Right ventricle myocardium superior (tissue), 1 donor: ENCODE data around the gene KCNIP1. TPM values are rescaled to one million over a fixed set of nuclear protein-coding genes. Genes with fewer than 3 reads are reported as not detected.

Source experiments
- ATAC-seq: fragments of 200-7000 bp; cut with Tn5 transposase; one replicate; pipeline ENCODE4 v1.9.1; 2020; ENCODE audit warnings: mild to moderate bottlenecking; ENCODE audit not compliant: poor library complexity
- DNase-seq: peaks from one replicate; pipeline ENCODE4 v3.0.0-alpha.2; 2020
- intact Hi-C: fragments of 100-400 bp; cut with DNase I; formaldehyde crosslinking; loops from one replicate; pipeline ENCODE4 v1.11.2; 2022
- long read RNA-seq: library from polyadenylated mRNA; unstranded; transcript quantifications from one replicate; pipeline ENCODE4 v2.0.0, GENCODE V29; 2021
- total RNA-seq: library from RNA; stranded (reverse); fragmentation: NEBNext Ultra II Directional; extraction: Animal tissue kit (Norgen Biotek cat#: 25700); gene quantifications from one replicate; pipeline ENCODE4 v1.2.1, GENCODE V29; 2021
- donor health status: DM: no; HTN: yes; CAD: no; lungs with severe emphysema.

The KCNIP1 gene
- not detected for total RNA-seq
- long read RNA-seq, partial matches to known transcripts = 0 of 2 reads
- long read RNA-seq, other reads (novel, unspliced or antisense) = 2 of 2 reads

DNA sequence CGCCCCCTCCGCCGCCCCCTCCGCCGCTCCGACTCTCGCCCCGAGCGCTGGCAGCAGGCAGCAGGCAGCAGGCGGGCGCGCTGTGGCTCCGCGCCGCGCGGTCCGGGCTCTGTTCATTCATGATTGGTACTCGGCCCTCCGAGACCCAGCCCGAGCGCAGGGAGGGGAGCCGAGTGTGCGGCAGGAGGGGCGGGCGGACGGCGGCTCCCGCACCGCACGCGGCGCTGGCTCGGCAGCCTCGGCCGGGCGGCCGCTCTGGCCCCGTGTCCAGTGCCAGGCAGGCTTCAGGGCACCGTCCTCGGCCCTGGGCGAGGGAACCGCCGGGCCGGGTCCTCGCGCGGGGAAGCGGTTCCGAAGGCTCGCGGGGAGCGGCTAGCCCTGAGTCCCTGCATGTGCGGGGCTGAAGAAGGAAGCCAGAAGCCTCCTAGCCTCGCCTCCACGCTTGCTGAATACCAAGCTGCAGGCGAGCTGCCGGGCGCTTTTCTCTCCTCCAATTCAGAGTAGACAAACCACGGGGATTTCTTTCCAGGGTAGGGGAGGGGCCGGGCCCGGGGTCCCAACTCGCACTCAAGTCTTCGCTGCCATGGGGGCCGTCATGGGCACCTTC, at the start of gene KCNIP1:
TSS of gene KCNIP1 (plus strand) at position 31 of the 607 bp plus-strand sequence.
- DNase-seq (peak; percentile 49), ATAC-seq (peak; percentile 71)
- intact Hi-C loops = no loop called here

DNA sequence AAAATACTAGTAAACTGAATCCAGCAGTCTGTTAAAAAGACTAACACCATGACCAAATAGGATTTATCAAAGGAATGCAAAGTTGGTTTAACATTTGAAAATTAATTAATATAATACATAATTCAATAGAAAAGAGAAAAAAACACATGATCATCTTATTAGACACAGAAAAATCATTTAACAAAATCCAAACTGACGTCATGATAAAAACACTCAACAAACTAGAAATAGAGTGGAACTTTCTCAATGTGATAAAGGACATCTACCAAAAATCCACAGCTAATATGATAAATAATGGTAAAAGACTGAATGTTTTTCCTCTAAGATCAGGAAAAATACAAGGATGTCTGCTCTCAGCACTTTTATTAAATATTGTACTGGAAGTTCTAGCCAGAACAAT, 40.4 kb upstream of the KCNIP1 start:
- ATAC-seq = no peak
- intact Hi-C loops = no loop called here

DNA sequence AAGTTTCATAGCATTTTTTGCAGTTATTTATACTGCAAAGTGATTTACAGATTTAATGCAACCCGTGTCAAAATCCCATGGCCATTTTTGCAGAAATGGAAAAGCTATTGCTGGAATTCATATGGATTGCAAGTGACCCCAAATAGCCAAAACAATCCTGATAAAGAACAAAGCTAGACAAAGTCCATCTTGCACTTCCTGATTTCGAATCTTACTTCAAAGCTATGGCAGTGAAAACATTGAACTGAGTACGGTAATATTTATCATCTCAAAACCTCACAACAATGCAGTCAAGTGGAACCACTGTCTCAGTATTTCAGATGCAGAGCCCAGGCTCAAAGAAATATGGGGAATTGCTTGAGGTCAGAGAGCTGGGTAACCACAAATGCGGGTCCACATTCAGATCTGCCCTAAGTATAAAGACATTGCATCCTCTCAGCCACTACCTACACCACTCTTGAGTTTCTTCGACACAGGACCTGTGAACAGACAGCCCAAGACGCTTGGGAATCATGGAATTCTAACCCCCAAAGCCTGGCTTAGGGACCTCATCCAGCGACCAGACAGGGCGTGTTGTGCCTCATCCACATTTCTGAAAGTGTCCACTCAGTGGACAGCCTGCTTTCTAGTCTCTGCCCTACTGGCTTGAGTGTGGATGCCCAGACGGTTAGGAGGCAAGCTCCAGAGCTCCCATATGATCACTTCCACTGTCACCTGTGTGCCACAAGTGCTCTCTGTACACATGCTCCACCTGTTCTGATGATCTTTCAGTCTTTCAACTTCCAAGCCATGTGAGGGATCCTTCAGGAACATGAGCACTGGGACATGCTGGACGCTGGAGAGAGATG, 39.3 kb upstream of the KCNIP1 start:
- DNase-seq (no peak), ATAC-seq (no peak)

More for the DNA sequence above, 40.4 kb upstream of the KCNIP1 start:
- no peak for DNase-seq

DNA sequence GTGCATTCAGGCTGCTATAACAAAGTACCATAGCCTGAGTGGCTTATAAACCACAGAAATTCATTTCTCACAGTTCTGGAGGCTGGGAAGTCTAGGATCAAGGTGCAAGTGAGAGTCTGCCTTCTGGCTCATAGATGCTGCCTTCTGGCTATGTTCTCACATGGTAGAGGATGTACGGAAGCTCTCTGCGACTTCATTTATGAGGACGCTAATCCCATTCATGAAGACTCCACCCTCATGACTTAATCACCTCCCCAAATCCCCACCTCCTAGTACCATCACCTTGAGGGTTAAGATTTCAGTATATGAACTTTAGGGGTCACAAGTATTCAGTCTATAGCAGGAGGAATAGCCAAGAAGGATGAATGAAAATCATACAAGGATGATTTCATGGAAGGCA, 37.3 kb upstream of the KCNIP1 start:
- ATAC-seq (no peak), DNase-seq (no peak)
- intact Hi-C loops = no loop called here

More for the DNA sequence above, 39.3 kb upstream of the KCNIP1 start:
- intact Hi-C loops = no loop called here

DNA sequence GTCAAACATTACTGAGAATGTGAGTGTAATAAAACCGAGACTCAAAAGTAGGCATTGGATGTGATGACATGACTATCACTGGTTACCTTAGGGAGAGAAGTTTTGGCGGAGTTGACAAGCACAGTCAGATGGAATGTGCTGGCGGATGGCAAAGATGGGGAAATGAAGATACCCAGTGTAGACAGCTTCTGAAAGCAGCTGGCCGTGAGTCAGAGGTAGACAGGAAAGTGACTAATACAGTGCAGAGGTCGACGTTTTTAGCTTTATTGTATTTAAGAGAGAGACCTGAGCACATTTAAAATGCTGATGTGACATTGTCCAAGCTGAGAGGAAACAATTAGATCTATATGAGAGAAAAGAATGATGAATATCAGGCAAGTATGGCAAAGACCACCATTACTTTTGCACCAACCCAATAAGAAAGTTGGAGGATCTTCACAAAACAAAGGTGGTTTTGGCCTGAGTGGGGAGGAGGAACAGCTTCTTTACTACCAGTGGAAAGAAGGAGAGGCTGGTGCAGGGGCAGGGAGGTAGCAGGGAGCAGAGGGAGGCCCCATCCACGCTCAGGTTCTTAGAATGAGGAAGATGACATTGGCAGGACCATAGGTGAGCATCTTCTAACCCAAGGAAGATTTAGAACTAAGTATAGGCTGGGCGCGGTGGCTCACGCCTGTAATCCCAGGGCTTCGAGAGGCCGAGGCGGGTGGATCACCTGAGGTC, 36.7 kb upstream of the KCNIP1 start:
- DNase-seq (no peak), ATAC-seq (no peak)
- intact Hi-C loops = no loop called here

DNA sequence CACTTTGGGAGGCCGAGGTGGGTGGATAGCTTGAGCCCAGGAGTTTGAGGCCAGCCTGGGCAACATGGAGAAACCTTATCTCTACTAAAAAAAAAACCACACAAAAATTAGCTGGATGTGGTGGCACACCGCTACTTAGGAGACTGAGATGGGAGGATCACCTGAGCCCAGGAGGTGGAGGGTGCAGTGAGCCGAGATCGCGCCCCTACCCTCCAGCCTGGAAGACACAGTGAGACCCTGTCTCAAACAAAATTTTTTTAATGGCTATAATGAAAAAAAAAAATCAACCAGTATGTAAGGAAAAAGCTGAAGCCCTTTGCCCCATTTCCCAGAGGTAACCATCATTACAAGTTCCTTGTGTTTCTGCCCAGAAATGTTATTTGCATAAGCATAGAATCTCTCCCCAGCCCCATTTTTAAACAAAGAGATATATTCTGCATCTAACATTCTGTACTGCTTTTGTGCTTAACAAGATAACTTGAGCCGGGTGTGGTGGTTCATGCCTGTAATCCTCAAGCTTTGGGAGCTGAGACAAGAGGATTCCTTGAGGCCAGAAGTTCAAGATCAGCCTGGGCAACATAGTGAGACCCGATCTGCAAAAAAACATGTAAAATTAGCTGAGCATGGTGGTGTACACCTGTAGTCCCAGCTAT, 35.1 kb upstream of the KCNIP1 start:
- intact Hi-C loops = no loop called here
- DNase-seq (no peak), ATAC-seq (no peak)

DNA sequence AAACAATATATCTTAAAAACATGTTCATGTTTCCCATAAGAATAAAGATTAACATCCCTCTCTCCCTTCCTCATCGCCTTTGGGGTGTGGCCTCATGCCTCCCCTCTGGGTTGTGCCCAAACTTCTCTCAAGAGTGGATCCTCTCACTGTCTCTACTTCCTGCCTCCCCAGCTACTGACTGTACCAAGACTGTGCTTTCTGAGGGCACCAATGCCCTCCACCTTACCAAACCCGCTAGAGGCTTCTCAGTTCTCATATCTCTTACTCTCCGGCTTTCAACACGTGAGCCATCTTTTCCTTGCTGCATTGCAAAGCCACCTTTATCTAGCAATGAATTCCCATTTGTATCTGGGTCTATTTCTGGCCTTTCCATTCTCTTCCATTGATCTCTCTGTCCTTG, 34.4 kb upstream of the KCNIP1 start:
- DNase-seq (no peak), ATAC-seq (no peak)
- intact Hi-C loops = no loop called here

DNA sequence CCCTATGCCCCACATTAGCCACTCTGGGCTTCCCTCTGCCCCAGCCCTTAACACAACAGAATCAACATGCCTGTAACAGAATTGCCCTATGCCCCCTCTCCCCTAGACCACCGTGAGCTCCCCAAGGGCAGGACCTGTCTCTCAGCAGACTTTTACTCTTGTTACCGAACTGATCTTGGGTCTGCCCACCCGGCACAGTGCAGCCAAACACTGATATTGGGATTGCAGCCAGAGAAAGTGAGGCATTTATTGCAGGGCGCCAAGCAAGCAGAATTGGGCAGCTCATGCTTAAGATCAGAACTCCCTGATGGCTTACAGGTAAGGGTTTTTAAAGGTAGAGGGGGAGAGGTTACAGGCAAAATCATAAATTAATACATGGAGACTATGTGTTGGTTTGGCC, 33.5 kb upstream of the KCNIP1 start:
- intact Hi-C loops = no loop called here
- ATAC-seq (no peak), DNase-seq (no peak)

DNA sequence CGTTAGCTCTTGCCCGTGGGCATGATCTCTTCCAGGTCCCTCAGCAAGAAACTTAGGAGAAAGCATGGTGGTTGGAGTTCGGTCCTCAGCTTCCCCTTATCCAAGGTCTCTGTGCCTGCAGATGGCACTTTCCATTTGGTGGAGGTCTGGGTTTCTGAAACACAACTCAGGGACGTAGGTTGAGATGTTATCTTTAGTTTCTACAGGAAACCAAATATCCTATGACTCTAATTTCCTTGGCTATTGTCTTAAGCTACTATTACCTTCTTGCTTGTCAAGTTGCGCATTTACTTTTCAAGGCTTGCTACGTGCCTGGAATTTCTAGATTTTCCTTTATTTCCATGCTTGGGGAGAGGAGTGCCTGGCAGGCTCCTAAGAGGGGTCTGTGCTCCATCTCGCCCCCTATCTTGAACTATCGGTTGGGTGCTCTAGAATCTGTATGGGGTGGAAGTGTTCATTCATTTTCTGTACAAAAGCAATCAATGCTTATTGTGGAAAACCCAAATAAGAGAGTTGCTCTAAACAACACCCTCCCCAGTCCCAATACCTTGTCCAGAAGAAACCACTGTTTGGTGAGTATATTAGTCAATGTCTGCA, 32.9 kb upstream of the KCNIP1 start:
- DNase-seq (no peak), ATAC-seq (no peak)
- intact Hi-C loops = no loop called here

DNA sequence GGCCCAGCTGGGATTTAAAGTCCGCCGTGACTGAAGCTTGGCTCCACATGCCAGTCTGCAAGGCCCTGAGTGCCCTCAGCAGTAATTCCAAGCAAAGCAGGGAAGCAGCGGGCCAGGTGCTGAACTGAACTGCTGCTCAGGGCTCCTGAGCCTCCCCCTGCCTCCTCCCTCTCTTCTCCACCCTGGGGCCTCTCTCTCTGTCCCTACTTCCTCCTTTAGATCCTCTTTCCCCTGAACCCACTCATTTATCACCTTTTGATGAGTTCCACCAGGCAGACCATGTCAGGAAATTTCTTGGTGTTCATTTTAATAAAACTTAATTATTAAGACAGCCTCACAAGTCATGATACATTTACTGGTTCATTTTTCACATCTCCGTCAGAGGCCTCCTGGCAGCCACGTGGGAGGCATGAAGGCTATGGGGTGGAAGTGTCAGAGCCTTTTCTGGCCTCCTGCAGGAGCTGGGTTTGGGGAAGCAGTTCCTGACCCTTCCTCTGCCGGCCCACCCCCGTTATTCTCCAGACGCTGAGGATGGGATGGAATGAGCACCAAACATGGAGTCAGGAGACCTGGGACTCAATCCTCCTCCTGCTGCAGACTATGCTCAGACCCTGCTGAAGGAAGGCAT, 32.2 kb upstream of the KCNIP1 start:
- no peak for ATAC-seq
- intact Hi-C loops = no loop called here

DNA sequence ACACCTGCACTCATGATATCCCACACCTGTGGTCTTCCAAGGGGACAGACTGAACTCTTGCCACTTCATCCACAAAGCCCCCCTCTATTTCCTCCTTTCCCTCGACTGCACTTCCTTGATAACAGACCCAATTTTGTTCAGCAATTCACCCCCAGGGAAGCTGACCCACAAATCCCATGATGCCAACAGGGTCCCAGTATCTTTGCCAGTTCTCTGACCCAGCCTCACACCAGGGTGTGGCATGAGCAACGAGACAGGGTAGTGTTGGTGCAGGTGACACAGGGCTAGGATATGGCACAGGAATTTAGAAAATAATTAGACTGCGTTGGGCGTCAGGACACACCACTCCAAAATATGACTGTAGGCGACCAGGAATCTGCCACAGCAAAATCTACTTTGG, 30.2 kb upstream of the KCNIP1 start:
- DNase-seq (no peak), ATAC-seq (no peak)
- intact Hi-C loops = no loop called here

More for the DNA sequence above, 32.2 kb upstream of the KCNIP1 start:
- no peak for DNase-seq

DNA sequence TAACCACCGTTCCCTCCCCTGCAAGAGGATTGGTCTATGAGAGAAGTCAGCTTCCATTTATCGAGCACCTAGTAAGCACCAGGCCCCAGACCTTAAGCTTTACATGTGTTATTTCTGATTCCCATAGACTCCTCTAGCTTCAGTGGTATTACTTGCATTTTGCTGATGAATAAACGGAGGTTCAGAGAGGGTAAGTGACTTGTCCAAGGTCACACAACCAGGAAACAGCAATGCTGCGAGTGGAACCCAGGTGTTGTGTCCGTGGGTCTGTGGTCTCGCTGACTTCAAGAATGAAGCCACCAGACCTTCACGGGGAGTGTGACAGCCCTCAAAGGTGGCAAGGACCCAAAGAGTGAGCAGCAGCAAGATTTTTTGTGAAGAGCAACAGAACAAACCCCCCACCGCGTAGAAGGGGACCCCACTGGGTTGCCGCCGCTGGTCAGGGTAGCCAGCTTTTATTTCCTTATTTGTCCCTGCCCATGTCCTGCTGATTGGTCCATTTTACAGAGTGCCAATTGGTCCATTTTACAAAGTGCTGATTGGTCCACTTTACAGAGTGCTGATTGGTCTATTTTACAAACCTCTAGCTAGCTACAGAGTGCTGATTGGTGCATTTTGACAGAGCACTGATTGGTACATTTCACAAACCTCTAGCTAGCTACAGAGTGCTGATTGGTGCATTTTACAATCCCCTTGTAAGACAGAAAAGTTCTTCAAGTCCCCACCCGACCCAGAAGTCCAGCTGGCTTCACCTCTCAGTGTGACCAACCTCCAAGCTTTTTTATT, 29.1 kb upstream of the KCNIP1 start:
- intact Hi-C loops = no loop called here
- ATAC-seq = no peak
- DNase-seq = no peak

DNA sequence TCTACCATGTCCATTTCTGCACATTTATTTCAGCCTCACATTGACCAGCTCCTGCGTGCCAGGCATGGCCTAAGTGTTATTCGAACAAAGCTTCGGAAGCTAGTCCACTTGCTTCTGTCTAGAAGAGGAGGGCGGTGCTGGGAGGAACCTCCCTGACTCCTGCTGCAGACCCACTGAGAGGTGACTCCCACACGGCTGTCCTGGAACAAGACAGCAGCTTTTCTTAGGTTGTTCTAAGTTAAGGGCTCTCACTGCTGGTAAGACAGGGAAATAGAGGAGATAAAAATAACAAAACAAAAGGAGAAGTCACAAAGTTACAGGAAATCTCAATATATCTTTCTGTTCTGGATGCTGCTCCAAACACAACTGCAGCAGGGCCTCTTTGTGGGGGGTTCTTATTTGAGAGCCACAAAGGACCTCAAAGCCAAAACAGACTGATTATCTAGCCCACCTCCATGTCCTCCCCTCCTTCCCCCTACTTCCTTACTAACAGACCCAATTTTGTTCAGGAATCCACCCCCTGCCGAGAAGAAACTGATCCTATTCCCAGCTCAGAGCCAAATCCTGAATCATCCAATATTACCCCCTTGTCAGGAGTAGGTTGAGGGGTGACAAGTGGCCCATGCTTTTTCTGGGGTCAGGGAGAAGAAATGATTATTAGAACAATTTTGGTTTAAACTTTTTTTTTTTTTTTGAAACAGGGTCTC, 28.4 kb upstream of the KCNIP1 start:
- ATAC-seq (no peak), DNase-seq (no peak)
- intact Hi-C loops = no loop called here

DNA sequence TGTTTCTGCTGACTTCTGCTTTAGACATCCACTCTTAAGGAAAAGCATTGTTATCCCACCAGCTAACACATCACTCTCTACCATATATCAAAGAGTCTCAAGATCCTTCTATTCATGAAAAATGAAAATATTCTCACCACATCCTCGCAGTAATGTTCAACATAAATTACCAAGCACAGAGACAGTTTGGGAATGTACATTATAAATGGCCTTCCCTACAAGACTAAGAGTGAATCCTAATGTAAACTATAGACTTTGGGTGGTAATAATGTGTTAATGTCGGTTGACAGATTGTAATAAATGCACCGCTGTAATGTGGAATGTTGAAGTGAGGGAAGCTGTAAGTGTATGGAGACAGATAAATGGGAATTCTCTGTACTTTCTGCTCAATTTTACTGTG, 27.1 kb upstream of the KCNIP1 start:
- intact Hi-C loops = no loop called here
- ATAC-seq (no peak), DNase-seq (no peak)

DNA sequence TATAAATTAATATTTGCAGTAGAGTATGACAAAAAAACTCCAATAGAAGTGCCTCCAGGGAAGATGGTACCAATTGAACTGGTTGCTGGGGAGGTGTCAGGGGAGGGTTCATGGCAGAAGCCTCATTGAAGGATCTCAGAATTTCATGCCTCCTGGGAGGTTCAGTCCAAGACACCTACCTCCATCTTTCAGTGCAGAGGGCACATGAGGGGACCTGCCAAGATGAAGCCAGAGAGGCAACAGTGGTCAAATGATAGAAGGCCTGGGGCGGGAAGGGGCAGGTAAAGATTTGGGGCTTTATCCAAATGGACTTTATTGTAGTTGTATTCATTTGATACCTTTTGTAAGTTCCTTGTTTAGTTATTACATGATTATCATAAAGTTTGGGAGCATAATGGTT, 25.9 kb upstream of the KCNIP1 start:
- ATAC-seq = no peak
- DNase-seq = no peak
- intact Hi-C loops = no loop called here

DNA sequence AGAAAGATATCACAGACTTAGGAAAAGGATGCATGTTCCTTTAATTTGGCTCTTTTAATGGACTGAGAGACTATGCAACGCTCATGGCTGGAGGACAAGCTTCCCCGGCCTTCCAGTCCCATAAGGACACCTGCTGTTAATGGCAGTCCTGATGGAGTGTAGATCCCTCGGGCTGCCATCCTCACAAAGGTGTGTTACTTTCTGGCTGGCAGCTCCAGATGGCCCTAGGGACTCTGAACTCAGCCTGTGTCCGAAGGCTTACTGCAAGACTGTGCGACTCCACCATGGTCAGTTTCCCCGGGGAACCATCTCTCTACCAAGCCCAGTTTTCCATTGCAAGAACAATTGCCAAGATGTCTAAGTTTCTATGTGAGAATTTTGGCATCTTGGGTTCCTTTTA, 25.5 kb upstream of the KCNIP1 start:
- DNase-seq (no peak), ATAC-seq (no peak)
- intact Hi-C loops = no loop called here

DNA sequence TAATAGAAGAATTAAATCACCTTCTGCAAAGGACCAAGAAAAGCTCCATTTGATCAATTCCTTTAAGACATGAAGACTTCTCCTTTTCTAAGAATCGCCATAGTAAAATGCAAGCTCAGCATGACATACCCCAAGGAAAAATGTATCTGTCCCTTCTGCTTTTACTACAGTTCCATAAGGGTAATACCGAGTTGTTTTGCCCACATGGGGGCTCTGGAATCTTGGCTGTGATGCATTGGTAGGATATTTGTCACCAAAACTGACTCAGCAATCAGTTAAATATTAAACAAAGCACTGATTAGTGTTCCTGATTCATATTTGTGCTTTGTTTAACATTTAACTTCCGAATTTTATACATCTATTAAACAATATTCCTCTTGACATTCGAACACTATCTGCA, 24.3 kb upstream of the KCNIP1 start:
- ATAC-seq (no peak), DNase-seq (no peak)
- intact Hi-C loops = no loop called here
